Measurements from ENCODE around the gene ASNS.
"Not testable (repeated sequence)": the region's sequence is repeated elsewhere in the genome, so short reads cannot be mapped to it uniquely, and the experiment has no call there.

DNA sequence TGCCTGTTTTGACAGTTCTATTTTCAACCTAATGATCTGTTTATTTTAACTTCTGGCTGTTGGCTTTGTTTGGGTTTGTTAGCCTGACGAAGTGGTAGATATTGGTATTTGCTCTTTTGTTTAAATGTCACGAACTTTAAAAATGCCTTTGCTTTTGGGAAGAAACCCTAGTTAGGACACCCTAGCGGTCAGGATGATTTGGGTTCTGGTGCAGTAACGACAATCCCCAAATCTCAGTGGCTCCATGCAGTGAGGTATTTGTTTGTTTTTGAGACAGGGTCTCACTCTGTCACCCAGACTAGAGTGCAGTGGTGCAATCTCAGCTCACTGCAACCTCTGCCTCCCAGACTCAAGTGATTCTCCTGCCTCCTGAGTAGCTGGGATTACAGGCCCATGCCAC lies 2.7 kb upstream of the ASNS start:
- TF ChIP-seq, protein P1, sequence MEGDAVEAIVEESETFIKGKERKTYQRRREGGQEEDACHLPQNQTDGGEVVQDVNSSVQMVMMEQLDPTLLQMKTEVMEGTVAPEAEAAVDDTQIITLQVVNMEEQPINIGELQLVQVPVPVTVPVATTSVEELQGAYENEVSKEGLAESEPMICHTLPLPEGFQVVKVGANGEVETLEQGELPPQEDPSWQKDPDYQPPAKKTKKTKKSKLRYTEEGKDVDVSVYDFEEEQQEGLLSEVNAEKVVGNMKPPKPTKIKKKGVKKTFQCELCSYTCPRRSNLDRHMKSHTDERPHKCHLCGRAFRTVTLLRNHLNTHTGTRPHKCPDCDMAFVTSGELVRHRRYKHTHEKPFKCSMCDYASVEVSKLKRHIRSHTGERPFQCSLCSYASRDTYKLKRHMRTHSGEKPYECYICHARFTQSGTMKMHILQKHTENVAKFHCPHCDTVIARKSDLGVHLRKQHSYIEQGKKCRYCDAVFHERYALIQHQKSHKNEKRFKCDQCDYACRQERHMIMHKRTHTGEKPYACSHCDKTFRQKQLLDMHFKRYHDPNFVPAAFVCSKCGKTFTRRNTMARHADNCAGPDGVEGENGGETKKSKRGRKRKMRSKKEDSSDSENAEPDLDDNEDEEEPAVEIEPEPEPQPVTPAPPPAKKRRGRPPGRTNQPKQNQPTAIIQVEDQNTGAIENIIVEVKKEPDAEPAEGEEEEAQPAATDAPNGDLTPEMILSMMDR (conservative IDR thresholded peaks at IDR 0.05; ENCODE audit: low read length), result not testable (repeated sequence)
- TF ChIP-seq EZH2phosphoT487 (IDR thresholded peaks at IDR 0.05; ENCODE audit: borderline replicate concordance), result not testable (repeated sequence)

Data from Loucy (cell line).